ENCODE measurements around the gene NASP. TPM values are rescaled to one million over a fixed set of nuclear protein-coding genes. Genes with fewer than 3 reads are reported as not detected.

NASP gene
- total RNA-seq, 1 experiment from 2014 or later, result 514 TPM

GRCh38 chr1:45667321-45668111 is 83.7 kb downstream of the NASP start:
- Histone ChIP-seq H3K4ac (ENCODE audit: low read depth, low read length) (no peak overlapping the region), H2BK12ac (ENCODE audit: insufficient read length, low read depth, low read length) (no peak overlapping the region), H2BK15ac (ENCODE audit: low read depth, low read length) (no peak overlapping the region), H4K91ac (ENCODE audit: insufficient read length, low read depth, low read length) (no peak overlapping the region), H4K8ac (replicated peaks; ENCODE audit: insufficient read length, low read depth, low read length) (no peak overlapping the region), H3K79me1 (ENCODE audit: insufficient read depth, low read depth, low read length, poor library complexity, severe bottlenecking) (peaks cover 14% of the 10 kb centered on the region), H3K79me2 (ENCODE audit: insufficient read depth, low read length) (peaks cover 59% of the 10 kb centered on the region; the same call in 1 of the 2 replicates), H3K9me3 (ENCODE audit: control insufficient read depth, low read depth, low read length) (no peaks in the 10 kb centered on the region), H4K20me1 (ENCODE audit: control insufficient read depth, insufficient read depth, insufficient read length) (no peaks in the 10 kb centered on the region), H2BK20ac (ENCODE audit: low read depth, low read length, poor library complexity, severe bottlenecking) (no peak overlapping the region), H3K23ac (ENCODE audit: insufficient read length, low read depth, low read length) (no peak overlapping the region), H2AFZ (ENCODE audit: low read length) (no peak overlapping the region), H3K9ac (ENCODE audit: extremely low read depth, insufficient read length, low read length) (no peak overlapping the region), H2BK120ac (ENCODE audit: low read depth, low read length, poor library complexity, severe bottlenecking) (no peak overlapping the region), H2AK5ac (ENCODE audit: insufficient read length, low read length) (no peak overlapping the region), H3K4me1 (ENCODE audit: insufficient read depth, low read length) (no peaks in the 10 kb centered on the region), H3T11ph (ENCODE audit: low read length) (no peak overlapping the region), H3K56ac (ENCODE audit: insufficient read length, low read depth, low read length) (no peak overlapping the region), H3K4me2 (ENCODE audit: insufficient read depth, insufficient read length, low read length) (no peak overlapping the region), H3K18ac (ENCODE audit: insufficient read length, low read depth, low read length) (no peak overlapping the region), H3K27me3 (ENCODE audit: insufficient read depth, low read length) (no peaks in the 10 kb centered on the region), H3K23me2 (ENCODE audit: insufficient read length, low read depth, low read length, poor library complexity, severe bottlenecking) (no peaks in the 10 kb centered on the region), H3K27ac (ENCODE audit: insufficient read length, low read depth, low read length) (no peak overlapping the region), H2BK5ac (ENCODE audit: insufficient read length, low read length) (no peak overlapping the region), H3K14ac (ENCODE audit: insufficient read depth, low read length) (no peak overlapping the region), H4K5ac (ENCODE audit: insufficient read length, low read depth, low read length) (no peak overlapping the region)
- no peak for DNase-seq
- H3K27ac Mint-ChIP-seq, result no peak overlapping the region
- H3K36me3 Mint-ChIP-seq (ENCODE audit: insufficient read depth in 1 of 3, low read depth in 3 of 3), result peaks cover 9 to 13% (median 10%) of the 10 kb centered on the region in 3 experiments
- H3K4me3 Mint-ChIP-seq, result no peak overlapping the region
- WGBS (ENCODE audit: extremely low coverage, insufficient read length, low lambda C conversion rate), result 100% methylated on average over 1 of the region's 8 CpGs
- peaks cover 3 to 9% of the 10 kb centered on the region in 2 experiments; a peak in 3 of 4 replicates for H3K4me1 Mint-ChIP-seq
- H3K9me3 Mint-ChIP-seq, result 0 out of 5 replicates have a peak, but pooled peaks cover 0 to 3% of the 10 kb centered on the region in 2 experiments
- H3K27me3 Mint-ChIP-seq (ENCODE audit: low read depth), result no peaks in the 10 kb centered on the region
- no peak for TF ChIP-seq CTCF (conservative IDR thresholded peaks at IDR 0.05)

Other genes with a start within 250 kb of the NASP start
- 31.2 and 33.5 TPM in 2 replicates for gene TOE1, start 243.9 kb upstream of the NASP start, total RNA-seq (2021)
- gene MUTYH, start 243.6 kb upstream of the NASP start, total RNA-seq (2021), result 52.6 and 61.1 TPM in 2 replicates
- gene TESK2, start 92.9 kb upstream of the NASP start, total RNA-seq (2021), result 6.2 and 7.2 TPM in 2 replicates
- gene CCDC163, start 84.0 kb upstream of the NASP start, total RNA-seq (2021), result 1.4 and 2.4 TPM in 2 replicates
- gene MMACHC, start 83.7 kb upstream of the NASP start, total RNA-seq (2021), result 11.9 and 12.8 TPM in 2 replicates
- gene PRDX1, start 62.2 kb upstream of the NASP start, total RNA-seq (2021), result 1,003 and 1,011 TPM in 2 replicates
- gene AKR1A1, start 33.2 kb upstream of the NASP start, total RNA-seq (2021), result 286 and 311 TPM in 2 replicates
- 1.0 and 1.9 TPM in 2 replicates for gene CCDC17, start 40.0 kb downstream of the NASP start, total RNA-seq (2021)
- gene GPBP1L1, start 102.5 kb downstream of the NASP start, total RNA-seq (2021), result 101 and 115 TPM in 2 replicates
- gene TMEM69, start 104.1 kb downstream of the NASP start, total RNA-seq (2021), result 29.1 and 30.7 TPM in 2 replicates
- 5.4 and 6.3 TPM in 2 replicates for gene IPP, start 166.6 kb downstream of the NASP start, total RNA-seq (2021)
- 28.8 and 29.7 TPM in 2 replicates for gene MAST2, start 219.6 kb downstream of the NASP start, total RNA-seq (2021)

All from H9 (cell line).